Neural progenitor cell (in vitro differentiated cells): Measurements from ENCODE around the gene PLEKHA6. TPM values are rescaled to one million over a fixed set of nuclear protein-coding genes. Genes with fewer than 3 reads are reported as not detected.

ENCODE experiments used
- DNase-seq: peaks from one replicate; pipeline ENCODE4 v3.0.0-alpha.2; 2016; ENCODE audit warnings: low spot score
- H2AFZ ChIP-seq: fragments of 200-600 bp; sonication (generic); replicated peaks from 2 replicates; pipeline ENCODE4 v1.6.1; 2016; ENCODE audit warnings: antibody characterized with exemption
- H3F3A ChIP-seq: fragments of 200-600 bp; sonication (generic); 2 replicates; pipeline ENCODE4 v1.6.1; 2016; ENCODE audit warnings: antibody characterized with exemption, low read depth
- H3K27ac ChIP-seq: fragments of 200-600 bp; sonication (generic); 2 replicates; pipeline ENCODE4 v1.5.1; 2016; ENCODE audit warnings: mild to moderate bottlenecking
- H3K27me3 ChIP-seq: fragments of 200-600 bp; sonication (generic); 2 replicates; pipeline ENCODE4 v1.6.1; 2016; ENCODE audit warnings: mild to moderate bottlenecking, moderate library complexity
- H3K36me3 ChIP-seq: fragments of 200-600 bp; sonication (generic); 2 replicates; pipeline ENCODE4 v1.5.1; 2016
- H3K4me1 ChIP-seq: fragments of 200-600 bp; sonication (generic); 2 replicates; pipeline ENCODE4 v1.6.1; 2016; ENCODE audit warnings: mixed run types
- H3K4me2 ChIP-seq: fragments of 200-600 bp; sonication (generic); 2 replicates; pipeline ENCODE4 v1.6.1; 2016
- H3K4me3 ChIP-seq: fragments of 200-600 bp; sonication (generic); 2 replicates; pipeline ENCODE4 v1.5.1; 2016
- H3K79me2 ChIP-seq: fragments of 200-600 bp; sonication (generic); 2 replicates; pipeline ENCODE4 v1.6.1; 2016; ENCODE audit warnings: low read depth
- H3K9ac ChIP-seq: fragments of 200-600 bp; sonication (generic); 2 replicates; pipeline ENCODE4 v1.6.1; 2016
- H3K9me3 ChIP-seq: fragments of 200-600 bp; sonication (generic); 2 replicates; pipeline ENCODE4 v1.5.1; 2016; ENCODE audit warnings: low read depth
- H4K20me1 ChIP-seq: fragments of 200-600 bp; sonication (generic); 2 replicates; pipeline ENCODE4 v1.6.1; 2016; ENCODE audit warnings: low read depth
- H3K27ac Mint-ChIP-seq: 3 replicates; pipeline ENCODE4 v1.8.0; 2021; ENCODE audit warnings: mixed read lengths
- H3K27me3 Mint-ChIP-seq: 2 replicates; pipeline ENCODE4 v1.8.0; 2022; ENCODE audit warnings: low read depth, mild to moderate bottlenecking, inconsistent platforms, moderate library complexity, mixed read lengths; ENCODE audit not compliant: insufficient read depth
- H3K36me3 Mint-ChIP-seq: 3 replicates; pipeline ENCODE4 v1.8.0; 2021; ENCODE audit warnings: mixed read lengths
- H3K4me1 Mint-ChIP-seq: 3 replicates; pipeline ENCODE4 v1.8.0; 2021; ENCODE audit warnings: mixed read lengths
- H3K4me3 Mint-ChIP-seq: 3 replicates; pipeline ENCODE4 v1.8.0; 2021; ENCODE audit warnings: mild to moderate bottlenecking, moderate library complexity, mixed read lengths
- H3K9me3 Mint-ChIP-seq: 3 replicates; pipeline ENCODE4 v1.8.0; 2020; ENCODE audit warnings: mixed read lengths
- EZH2 ChIP-seq: fragments of 200-600 bp; sonication (generic); IDR thresholded peaks from 2 replicates; pipeline ENCODE4 v1.6.1; 2017; ENCODE audit warnings: antibody characterized with exemption, mild to moderate bottlenecking, moderate library complexity
- EZH2phosphoT487 ChIP-seq: fragments of 200-600 bp; sonication (generic); IDR thresholded peaks from 2 replicates; pipeline ENCODE4 v1.6.1; 2017; ENCODE audit warnings: antibody characterized with exemption
- total RNA-seq: library from RNA; depleted of rRNA; stranded (reverse); fragments of >200 nt; gene quantifications from 2 replicates; pipeline ENCODE4 v1.2.3, GENCODE V29; 2015; ENCODE audit warnings: low replicate concordance
- TF ChIP-seq, protein P1 (sequence below): fragments of 200-600 bp; sonication (generic); IDR thresholded peaks from 2 replicates; pipeline ENCODE4 v1.5.1; 2017; ENCODE audit warnings: antibody characterized with exemption, mild to moderate bottlenecking

PLEKHA6 gene
- total RNA-seq, 1 donor from 2014 or later: 0.58 TPM

DNA sequence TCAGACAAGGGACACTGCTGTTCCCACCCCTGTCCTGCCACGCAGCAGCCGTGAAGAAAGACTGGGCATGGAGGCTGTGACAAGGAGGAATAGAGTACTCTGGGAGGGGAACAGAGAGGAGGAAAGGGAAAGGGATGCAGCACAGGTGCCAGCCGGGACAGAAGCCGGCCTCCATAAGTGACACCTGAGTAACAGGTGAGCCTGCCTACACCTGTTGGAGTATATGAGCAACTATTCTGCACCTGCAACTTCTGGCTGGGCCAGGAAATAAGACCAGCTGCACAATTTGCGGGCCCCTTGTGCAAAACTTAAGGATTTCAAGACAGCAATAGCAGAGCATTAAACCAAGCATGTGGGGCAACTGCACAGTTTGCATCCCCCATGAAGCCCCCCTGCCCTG, 73.4 kb downstream of the PLEKHA6 start:
- Histone ChIP-seq H3F3A (peaks cover 13% of the 10 kb centered on the region), H3K9me3 (no peaks in the 10 kb centered on the region), H4K20me1 (no peaks in the 10 kb centered on the region), H2AFZ (no peak overlapping the region), H3K36me3 (no peaks in the 10 kb centered on the region), H3K79me2 (no peaks in the 10 kb centered on the region), H3K9ac (no peak overlapping the region), H3K4me2 (no peak overlapping the region), H3K4me1 (peaks cover 49% of the 10 kb centered on the region), H3K4me3 (no peak overlapping the region), H3K27ac (no peak overlapping the region), H3K27me3 (no peaks in the 10 kb centered on the region)
- Mint-ChIP-seq H3K27ac (no peak overlapping the region), H3K27me3 (peaks cover 2% of the 10 kb centered on the region), H3K4me3 (no peak overlapping the region), H3K9me3 (no peaks in the 10 kb centered on the region), H3K36me3 (peaks cover 12% of the 10 kb centered on the region), H3K4me1 (peaks cover 64% of the 10 kb centered on the region)
- DNase-seq: no peak
- TF ChIP-seq, protein P1, sequence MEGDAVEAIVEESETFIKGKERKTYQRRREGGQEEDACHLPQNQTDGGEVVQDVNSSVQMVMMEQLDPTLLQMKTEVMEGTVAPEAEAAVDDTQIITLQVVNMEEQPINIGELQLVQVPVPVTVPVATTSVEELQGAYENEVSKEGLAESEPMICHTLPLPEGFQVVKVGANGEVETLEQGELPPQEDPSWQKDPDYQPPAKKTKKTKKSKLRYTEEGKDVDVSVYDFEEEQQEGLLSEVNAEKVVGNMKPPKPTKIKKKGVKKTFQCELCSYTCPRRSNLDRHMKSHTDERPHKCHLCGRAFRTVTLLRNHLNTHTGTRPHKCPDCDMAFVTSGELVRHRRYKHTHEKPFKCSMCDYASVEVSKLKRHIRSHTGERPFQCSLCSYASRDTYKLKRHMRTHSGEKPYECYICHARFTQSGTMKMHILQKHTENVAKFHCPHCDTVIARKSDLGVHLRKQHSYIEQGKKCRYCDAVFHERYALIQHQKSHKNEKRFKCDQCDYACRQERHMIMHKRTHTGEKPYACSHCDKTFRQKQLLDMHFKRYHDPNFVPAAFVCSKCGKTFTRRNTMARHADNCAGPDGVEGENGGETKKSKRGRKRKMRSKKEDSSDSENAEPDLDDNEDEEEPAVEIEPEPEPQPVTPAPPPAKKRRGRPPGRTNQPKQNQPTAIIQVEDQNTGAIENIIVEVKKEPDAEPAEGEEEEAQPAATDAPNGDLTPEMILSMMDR: no peak
- no peak for TF ChIP-seq EZH2phosphoT487
- TF ChIP-seq EZH2: no peak

DNA sequence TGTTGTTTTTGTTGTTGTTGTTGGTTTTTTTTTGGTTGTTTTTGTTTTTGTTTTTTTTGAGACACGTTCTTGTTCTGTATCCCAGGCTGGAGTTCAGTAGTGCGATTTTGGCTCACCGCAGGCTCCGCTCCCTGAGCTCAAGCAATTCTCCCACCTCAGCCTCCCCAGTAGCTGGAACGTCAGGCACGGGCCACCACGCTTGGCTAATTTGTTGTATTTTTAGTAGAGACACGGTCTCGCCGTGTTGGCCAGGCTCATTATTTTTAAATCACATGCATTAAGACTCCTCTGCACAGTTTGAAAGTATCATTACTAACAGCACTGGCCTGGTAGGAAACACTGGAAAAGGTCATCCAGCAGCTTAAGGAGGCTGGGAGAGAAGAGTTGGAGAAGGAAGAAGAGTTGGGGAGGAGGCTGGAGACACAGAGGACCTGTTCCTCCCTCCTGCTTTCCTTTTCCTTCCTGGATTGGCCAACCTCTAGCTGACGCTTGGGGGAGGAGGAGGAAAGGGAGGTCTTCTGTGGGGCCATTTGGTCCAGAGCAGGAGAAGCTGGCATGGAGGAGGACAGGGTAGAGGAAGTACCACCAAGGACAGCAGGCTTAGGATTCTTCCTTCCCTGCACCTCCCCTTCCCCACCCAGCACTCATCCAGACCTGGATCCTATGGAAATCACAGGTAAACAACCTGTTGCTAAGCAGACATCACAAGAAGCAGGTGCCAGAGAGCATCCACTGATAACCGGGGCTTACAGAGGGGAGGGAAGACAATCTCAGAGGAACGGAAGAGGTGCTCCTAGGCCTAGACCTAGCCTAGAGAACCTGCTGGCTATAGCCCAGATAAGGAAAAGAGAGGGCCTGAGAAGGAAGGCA, 74.1 kb downstream of the PLEKHA6 start:
- Mint-ChIP-seq H3K4me1 (peaks cover 67% of the 10 kb centered on the region), H3K4me3 (no peak overlapping the region), H3K27me3 (peaks cover 2% of the 10 kb centered on the region), H3K36me3 (peaks cover 8% of the 10 kb centered on the region), H3K9me3 (no peaks in the 10 kb centered on the region), H3K27ac (no peak overlapping the region)
- H3K27me3 ChIP-seq: no peaks in the 10 kb centered on the region
- H3K4me1 ChIP-seq: peaks cover 51% of the 10 kb centered on the region
- no peak for TF ChIP-seq EZH2
- no peak for TF ChIP-seq EZH2phosphoT487
- TF ChIP-seq, protein P1: no peak
- H3K4me2 ChIP-seq: no peak overlapping the region
- H3F3A ChIP-seq: peaks cover 13% of the 10 kb centered on the region
- H3K9me3 ChIP-seq: no peaks in the 10 kb centered on the region
- DNase-seq: no peak
- H3K27ac ChIP-seq: no peak overlapping the region
- H4K20me1 ChIP-seq: no peaks in the 10 kb centered on the region
- H2AFZ ChIP-seq: no peak overlapping the region
- no peak overlapping the region for H3K4me3 ChIP-seq
- H3K36me3 ChIP-seq: no peaks in the 10 kb centered on the region
- no peaks in the 10 kb centered on the region for H3K79me2 ChIP-seq
- H3K9ac ChIP-seq: no peak overlapping the region

DNA sequence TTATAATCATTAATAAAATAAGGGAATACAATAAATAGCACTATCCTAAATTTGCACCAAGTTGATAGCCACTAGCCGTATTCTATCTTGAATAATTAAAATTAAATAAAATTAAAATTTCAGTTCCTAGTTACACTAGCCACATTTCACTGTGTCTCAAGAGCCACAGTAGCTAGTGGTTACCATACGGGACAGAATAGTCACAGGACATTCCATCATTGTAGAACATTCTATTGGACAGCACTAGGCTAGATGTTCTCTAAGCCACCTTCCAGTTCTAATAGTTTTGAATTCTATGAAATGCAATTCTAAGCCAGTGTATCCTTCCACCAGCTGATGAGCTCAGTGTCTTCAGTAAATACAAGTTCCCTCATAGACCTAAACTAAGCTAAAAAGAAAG, 74.8 kb downstream of the PLEKHA6 start:
- H3K4me3 ChIP-seq: no peak overlapping the region
- H3K36me3 Mint-ChIP-seq: peaks cover 6% of the 10 kb centered on the region
- H3K27me3 Mint-ChIP-seq: peaks cover 2% of the 10 kb centered on the region
- H3K9me3 Mint-ChIP-seq: no peaks in the 10 kb centered on the region
- H3K4me1 Mint-ChIP-seq: peaks cover 75% of the 10 kb centered on the region
- no peaks in the 10 kb centered on the region for H3K36me3 ChIP-seq
- H3F3A ChIP-seq: peaks cover 13% of the 10 kb centered on the region
- H2AFZ ChIP-seq: no peak overlapping the region
- no peak overlapping the region for H3K4me3 Mint-ChIP-seq
- H3K27ac Mint-ChIP-seq: no peak overlapping the region
- no peaks in the 10 kb centered on the region for H3K9me3 ChIP-seq
- TF ChIP-seq, protein P1: no peak
- TF ChIP-seq EZH2 (no peak), EZH2phosphoT487 (no peak)
- no peaks in the 10 kb centered on the region for H3K27me3 ChIP-seq
- H4K20me1 ChIP-seq: no peaks in the 10 kb centered on the region
- H3K4me2 ChIP-seq: no peak overlapping the region
- no peak for DNase-seq
- peaks cover 58% of the 10 kb centered on the region for H3K4me1 ChIP-seq
- H3K79me2 ChIP-seq: no peaks in the 10 kb centered on the region
- no peak overlapping the region for H3K9ac ChIP-seq
- H3K27ac ChIP-seq: no peak overlapping the region
